GM19239 (cell line): ENCODE measurements around the gene UPK3B.
"Not testable (repeated sequence)": the region's sequence is repeated elsewhere in the genome, so short reads cannot be mapped to it uniquely, and the experiment has no call there.

Source experiments
- DNase-seq: peaks from one replicate; pipeline ENCODE4 v3.0.0; 2011; ENCODE audit warnings: low spot score; ENCODE audit not compliant: insufficient read length
- FAIRE-seq: peaks from 2 replicates; lab custom pipeline; 2011; peaks lifted over from hg19 to GRCh38; lab: Jason Lieb, UNC

UPK3B gene

DNA sequence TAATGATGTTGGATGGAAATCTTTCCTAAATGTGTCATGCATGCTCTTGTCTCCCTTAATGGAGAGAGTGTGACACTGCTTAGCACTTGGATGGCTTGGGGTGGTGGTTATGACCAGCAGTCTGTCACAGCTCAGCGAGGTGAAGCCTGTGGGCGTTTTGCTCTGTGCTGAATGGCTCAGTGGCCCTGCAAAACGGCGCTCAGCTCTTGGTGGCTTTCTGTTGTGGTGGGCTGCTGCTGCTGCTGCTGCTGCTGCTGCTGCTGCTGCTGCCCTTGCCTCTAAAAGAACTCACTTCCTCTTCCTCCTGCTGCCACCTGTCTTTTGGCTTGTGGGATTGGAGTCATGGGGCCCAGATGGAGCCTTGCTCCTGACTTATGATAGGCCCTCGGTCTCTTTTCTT is 23.7 kb upstream of the UPK3B start:
- FAIRE-seq: peak; percentile 98
- DNase-seq: not testable (repeated sequence)

DNA sequence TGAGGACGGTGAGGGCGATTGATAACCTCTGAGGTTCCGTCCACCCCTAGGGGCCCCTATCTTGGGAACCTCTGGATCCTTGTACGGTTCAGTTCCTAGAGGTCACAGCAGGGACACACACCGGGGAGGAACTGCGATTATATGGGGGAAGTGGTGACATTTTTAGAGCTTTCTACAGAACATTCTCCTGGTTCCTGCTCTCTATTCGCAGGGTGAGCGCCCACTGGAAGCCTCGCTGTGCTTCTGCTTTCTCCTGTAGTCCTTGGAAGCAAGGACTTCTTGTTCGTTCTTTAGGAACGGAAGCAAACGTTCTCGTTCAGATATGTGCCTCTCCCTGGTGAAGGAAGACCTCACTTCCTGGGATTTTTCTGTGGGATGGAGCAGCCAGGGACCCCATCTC is 22.4 kb upstream of the UPK3B start:
- not testable (repeated sequence) for DNase-seq, FAIRE-seq

DNA sequence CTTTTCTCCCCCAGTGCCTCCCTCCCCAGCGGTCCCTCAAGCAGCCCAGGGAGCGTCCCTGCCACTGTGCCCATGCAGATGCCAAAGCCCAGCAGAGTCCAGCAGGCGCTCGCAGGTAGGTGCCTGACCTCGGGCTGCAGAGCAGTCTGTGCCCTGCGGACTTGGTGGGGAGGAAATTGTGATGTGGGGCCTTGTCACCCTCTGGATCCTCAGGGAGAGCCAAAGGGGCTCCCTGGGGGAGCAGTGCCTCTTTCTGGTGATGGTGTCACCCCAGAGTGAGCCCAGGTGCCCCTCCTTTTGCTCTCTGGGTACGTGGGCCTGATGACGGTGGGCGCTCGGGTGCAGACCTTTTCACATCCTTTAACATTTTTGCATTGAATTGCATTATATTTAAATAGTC is 18.2 kb upstream of the UPK3B start:
- FAIRE-seq, DNase-seq: not testable (repeated sequence)

- not testable (repeated sequence) for FAIRE-seq, DNase-seq
Measured at GRCh38 chr7:76495717-76496116, 14.6 kb upstream of the UPK3B start.

GRCh38 chr7:76497918-76498582 is 12.3 kb upstream of the UPK3B start:
- FAIRE-seq: peak; percentile 11

GRCh38 chr7:76498583-76499200 is 11.7 kb upstream of the UPK3B start:
- not testable (repeated sequence) for DNase-seq

More at GRCh38 chr7:76497918-76498582, 12.3 kb upstream of the UPK3B start:
- DNase-seq: not testable (repeated sequence)

GRCh38 chr7:76499201-76499923 is 11.0 kb upstream of the UPK3B start:
- not testable (repeated sequence) for DNase-seq, FAIRE-seq

More at GRCh38 chr7:76498583-76499200, 11.7 kb upstream of the UPK3B start:
- FAIRE-seq: not testable (repeated sequence)

- FAIRE-seq: peak; percentile 73
- DNase-seq: not testable (repeated sequence)
Measured at GRCh38 chr7:76499924-76500241, 10.5 kb upstream of the UPK3B start.

DNA sequence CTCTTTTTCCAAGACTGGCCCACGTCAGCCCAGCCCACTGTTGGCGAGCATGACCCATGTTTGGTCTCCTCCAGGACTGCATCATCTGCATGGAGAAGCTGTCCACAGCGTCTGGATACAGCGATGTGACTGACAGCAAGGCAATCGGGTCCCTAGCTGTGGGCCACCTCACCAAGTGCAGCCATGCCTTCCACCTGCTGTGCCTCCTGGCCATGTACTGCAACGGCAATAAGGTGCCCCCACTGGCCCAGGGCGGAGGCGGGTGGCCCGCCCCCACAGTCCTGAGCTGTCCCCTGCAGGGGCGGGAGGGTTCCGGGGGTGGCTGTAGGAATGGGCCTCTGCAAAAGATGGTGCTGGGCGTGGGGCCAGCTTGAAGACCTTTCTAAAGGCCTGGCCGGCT is 8.1 kb upstream of the UPK3B start:
- not testable (repeated sequence) for DNase-seq, FAIRE-seq

- DNase-seq, FAIRE-seq: not testable (repeated sequence)
Measured at GRCh38 chr7:76502836-76503235, 7.5 kb upstream of the UPK3B start.

DNA sequence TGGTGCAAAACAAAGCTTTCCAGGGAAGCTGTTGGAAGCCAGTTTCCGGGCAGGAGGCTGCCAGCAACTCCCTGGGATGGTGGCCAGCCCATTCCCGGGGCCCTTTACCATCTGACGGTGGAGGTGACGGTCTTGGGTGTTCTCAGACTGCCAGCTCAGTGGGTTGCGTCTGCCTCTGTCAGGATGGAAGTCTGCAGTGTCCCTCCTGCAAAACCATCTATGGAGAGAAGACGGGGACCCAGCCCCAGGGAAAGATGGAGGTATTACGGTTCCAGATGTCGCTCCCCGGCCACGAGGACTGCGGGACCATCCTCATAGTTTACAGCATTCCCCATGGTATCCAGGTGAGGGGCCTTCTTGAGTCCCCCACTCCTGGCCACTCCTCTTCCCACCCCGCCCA is 7.1 kb upstream of the UPK3B start:
- FAIRE-seq, DNase-seq: not testable (repeated sequence)

DNA sequence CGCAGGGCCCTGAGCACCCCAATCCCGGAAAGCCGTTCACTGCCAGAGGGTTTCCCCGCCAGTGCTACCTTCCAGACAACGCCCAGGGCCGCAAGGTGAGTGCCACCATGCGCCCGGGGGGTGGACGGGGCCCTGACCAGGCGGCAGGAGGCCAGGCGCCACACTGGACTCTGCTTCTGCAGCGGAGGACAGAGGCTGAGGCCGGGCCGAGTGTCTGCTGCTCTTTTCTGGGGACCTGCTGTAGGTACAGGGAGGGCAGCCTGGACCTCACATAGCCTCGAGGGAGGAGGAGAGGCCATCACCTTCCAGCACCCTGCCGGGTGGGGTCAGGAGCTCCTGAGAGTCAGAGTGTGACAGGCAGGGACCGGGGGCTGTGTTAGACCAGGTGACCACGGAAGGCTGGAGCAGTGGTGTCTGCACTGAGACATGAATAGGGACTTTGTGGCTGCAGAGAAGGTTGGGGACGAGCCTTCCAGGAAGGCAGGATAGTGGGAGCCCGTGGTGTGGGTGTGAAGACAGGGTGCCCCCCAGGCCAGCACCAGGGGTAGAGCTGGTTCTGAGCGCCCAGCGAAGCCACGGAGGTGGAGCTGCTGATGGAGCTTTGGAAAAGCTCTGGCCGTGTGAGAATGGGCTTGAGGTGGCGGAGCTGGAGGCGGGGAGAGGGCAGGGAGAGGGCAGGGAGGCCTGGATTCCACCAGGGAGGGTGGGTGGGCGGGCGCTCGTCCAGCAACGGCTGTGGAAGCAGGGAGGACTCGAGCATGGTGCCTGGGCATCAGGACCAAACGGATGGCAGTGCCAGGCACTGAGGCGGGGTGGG is 5.8 kb upstream of the UPK3B start:
- DNase-seq, FAIRE-seq: not testable (repeated sequence)

DNA sequence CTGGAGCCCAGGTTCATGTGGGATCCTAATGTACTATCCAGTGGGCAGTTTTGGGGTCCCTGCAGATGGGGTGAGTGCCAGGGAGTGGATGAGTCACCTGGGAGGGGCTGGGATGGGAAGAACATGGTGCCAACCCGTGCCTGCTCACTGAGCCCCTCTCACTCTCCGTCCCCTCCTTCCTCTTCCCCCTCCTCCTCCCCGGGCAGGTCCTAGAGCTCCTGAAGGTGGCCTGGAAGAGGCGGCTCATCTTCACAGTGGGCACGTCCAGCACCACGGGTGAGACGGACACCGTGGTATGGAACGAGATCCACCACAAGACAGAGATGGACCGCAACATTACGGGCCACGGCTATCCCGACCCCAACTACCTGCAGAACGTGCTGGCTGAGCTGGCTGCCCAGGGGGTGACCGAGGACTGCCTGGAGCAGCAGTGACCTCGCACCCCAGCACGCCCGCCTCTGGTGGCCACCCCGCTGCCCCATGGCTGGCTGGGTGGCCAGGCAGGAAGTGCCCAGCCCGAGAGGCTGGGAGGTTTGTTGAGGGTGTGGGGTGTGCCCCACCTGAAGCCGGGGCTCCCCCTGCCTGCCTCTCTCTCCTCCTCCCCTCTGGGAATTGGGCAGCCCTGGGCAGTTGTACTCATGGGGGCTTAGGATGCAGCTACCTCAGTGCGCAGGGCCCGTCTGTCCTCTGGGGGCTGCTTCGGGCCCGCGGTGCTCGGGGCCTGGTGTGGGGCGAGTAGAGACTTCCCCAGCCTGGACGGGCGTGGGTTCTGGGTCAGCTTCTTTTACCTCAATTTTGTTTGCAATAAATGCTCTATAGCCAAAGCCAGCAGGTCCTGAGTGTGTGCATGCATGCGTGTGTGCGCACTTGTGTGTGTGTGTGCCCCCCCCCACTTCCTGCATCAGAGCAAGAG is 4.9 kb upstream of the UPK3B start:
- DNase-seq (no peak), FAIRE-seq (no peak)

- no peak for FAIRE-seq
- DNase-seq: no peak
Measured at GRCh38 chr7:76506081-76506440, 4.3 kb upstream of the UPK3B start.

- DNase-seq, FAIRE-seq: not testable (repeated sequence)
Measured at GRCh38 chr7:76506643-76507042, 3.7 kb upstream of the UPK3B start.

GRCh38 chr7:76507723-76508406 is 2.5 kb upstream of the UPK3B start:
- DNase-seq (no peak), FAIRE-seq (no peak)

GRCh38 chr7:76511200-76511910 is 1.0 kb downstream of the UPK3B start:
- not testable (repeated sequence) for FAIRE-seq, DNase-seq
